HepG2 (cell line): ENCODE data around the gene ZCCHC24. TPM values are rescaled to one million over a fixed set of nuclear protein-coding genes. Genes with fewer than 3 reads are reported as not detected.

Source experiments
- ATF7-NPFF ChIP-seq: sonication (generic); formaldehyde crosslinking; IDR thresholded peaks from 2 replicates; pipeline ENCODE4 v1.8.1; 2023; ENCODE audit warnings: mild to moderate bottlenecking, low read depth, missing genetic modification reagents, moderate library complexity
- GATAD1 ChIP-seq: IDR thresholded peaks from 2 replicates; pipeline ENCODE4 v1.6.1; 2016; ENCODE audit warnings: missing genetic modification reagents, missing compliant biosample characterization
- MXI1 ChIP-seq: IDR thresholded peaks from 3 replicates; pipeline ENCODE4 v1.6.1; 2012; ENCODE audit warnings: low read depth, low read length, inconsistent platforms, borderline replicate concordance
- MYC ChIP-seq: sonication (generic); formaldehyde crosslinking; IDR thresholded peaks from 2 replicates; pipeline ENCODE4 v1.9.0; 2021; ENCODE audit warnings: missing genetic modification reagents, borderline replicate concordance
- NONO ChIP-seq, 2 experiments: fragments of 450-650 bp in 1 of 2; sonication (generic) in 1 of 2; formaldehyde crosslinking in 1 of 2; IDR thresholded peaks in 1 of 2; conservative IDR thresholded peaks in 1 of 2; 2 replicates each; pipeline versions ENCODE4 v1.6.1 to v1.8.0; 2017 to 2022; ENCODE audit warnings: mild to moderate bottlenecking in 1 of 2, missing genetic modification reagents in 1 of 2, moderate library complexity in 1 of 2
- RAD21 ChIP-seq: fragments of 450-650 bp; formaldehyde crosslinking; IDR thresholded peaks from 2 replicates; pipeline ENCODE4 v1.5.0; 2020; ENCODE audit warnings: mild to moderate bottlenecking
- RFXAP ChIP-seq: sonication (generic); formaldehyde crosslinking; IDR thresholded peaks from 2 replicates; pipeline ENCODE4 v1.4.0; 2020; ENCODE audit warnings: missing genetic modification reagents, borderline replicate concordance
- RNF2 ChIP-seq: fragments of 450-650 bp; conservative IDR thresholded peaks from 2 replicates; pipeline ENCODE4 v1.6.1; 2016; ENCODE audit warnings: low read depth
- SNAI1 ChIP-seq: sonication (generic); formaldehyde crosslinking; IDR thresholded peaks from 2 replicates; pipeline ENCODE4 v1.5.0; 2020; ENCODE audit warnings: mild to moderate bottlenecking, missing genetic modification reagents, borderline replicate concordance
- TFDP1 ChIP-seq: IDR thresholded peaks from 2 replicates; pipeline ENCODE4 v1.6.1; 2016; ENCODE audit warnings: missing compliant biosample characterization, missing genetic modification reagents, borderline replicate concordance
- ZFY ChIP-seq: sonication (generic); formaldehyde crosslinking; IDR thresholded peaks from 2 replicates; pipeline ENCODE4 v1.4.0; 2020; ENCODE audit warnings: missing genetic modification reagents
- ZNF12 ChIP-seq: sonication (generic); formaldehyde crosslinking; IDR thresholded peaks from 2 replicates; pipeline ENCODE4 v1.5.0; 2020; ENCODE audit warnings: missing genetic modification reagents
- ZNF136 ChIP-seq: sonication (generic); formaldehyde crosslinking; IDR thresholded peaks from 2 replicates; pipeline ENCODE4 v1.8.1; 2022; ENCODE audit warnings: low read depth, mild to moderate bottlenecking, moderate library complexity, missing genetic modification reagents
- ZNF563 ChIP-seq: sonication (generic); formaldehyde crosslinking; IDR thresholded peaks from 2 replicates; pipeline ENCODE4 v1.8.0; 2022; ENCODE audit warnings: mild to moderate bottlenecking, moderate library complexity, missing genetic modification reagents
- ZNF777 ChIP-seq: sonication (generic); formaldehyde crosslinking; IDR thresholded peaks from 2 replicates; pipeline ENCODE4 v1.4.0; 2020; ENCODE audit warnings: missing genetic modification reagents
- ZNF83 ChIP-seq: sonication (generic); formaldehyde crosslinking; IDR thresholded peaks from 2 replicates; pipeline ENCODE4 v1.4.0; 2020; ENCODE audit warnings: missing genetic modification reagents, mild to moderate bottlenecking, borderline replicate concordance
- polyA plus RNA-seq, 8 experiments: library from polyadenylated mRNA; depleted of rRNA in 3 of 8; stranded (reverse) in 7 of 8; unstranded in 1 of 8; fragments of >200 nt; fragmentation: Illumina TruSeq in 4 of 8; extraction: Trizol in 4 of 8; gene quantifications; 2 replicates each; pipeline versions ENCODE4 v1.2.1 to v1.2.3, GENCODE V29; 2011 to 2016; ENCODE audit warnings: low read depth in 4 of 8, missing spikeins in 1 of 8, mixed read lengths in 1 of 8; ENCODE audit not compliant: insufficient read depth in 1 of 8
- total RNA-seq, 5 experiments: library from RNA; depleted of rRNA; stranded (reverse); fragments of >200 nt; fragmentation: Illumina TruSeq; extraction: Trizol; gene quantifications; 2 replicates each; pipeline ENCODE4 v1.2.3, GENCODE V29; 2016; ENCODE audit warnings: low read depth in 1 of 5
- TF ChIP-seq, protein P1 (sequence below): sonication (generic); formaldehyde crosslinking; IDR thresholded peaks from 2 replicates; pipeline ENCODE4 v1.4.0; 2020; ENCODE audit warnings: mild to moderate bottlenecking, missing genetic modification reagents
- TF ChIP-seq, protein P2 (sequence below): fragments of 450-650 bp; IDR thresholded peaks from 2 replicates; pipeline ENCODE4 v1.6.1; 2017
- TF ChIP-seq, protein P3 (sequence below): sonication (generic); formaldehyde crosslinking; IDR thresholded peaks from 2 replicates; pipeline ENCODE4 v1.4.0; 2020; ENCODE audit warnings: missing genetic modification reagents
- TF ChIP-seq, protein P4 (sequence below): sonication (generic); formaldehyde crosslinking; IDR thresholded peaks from 2 replicates; pipeline ENCODE4 v1.4.0; 2020; ENCODE audit warnings: missing genetic modification reagents

Gene ZCCHC24
- total and polyA plus RNA-seq, 2 of the 13 experiments (the other 11 are each of a cell fraction or from before 2014, with no cell fraction given): 3.1 to 7.9 TPM

- TF ChIP-seq, protein P1, sequence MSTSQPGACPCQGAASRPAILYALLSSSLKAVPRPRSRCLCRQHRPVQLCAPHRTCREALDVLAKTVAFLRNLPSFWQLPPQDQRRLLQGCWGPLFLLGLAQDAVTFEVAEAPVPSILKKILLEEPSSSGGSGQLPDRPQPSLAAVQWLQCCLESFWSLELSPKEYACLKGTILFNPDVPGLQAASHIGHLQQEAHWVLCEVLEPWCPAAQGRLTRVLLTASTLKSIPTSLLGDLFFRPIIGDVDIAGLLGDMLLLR (CRISPR knock-in tag): peak; percentile 13; the same call in 1 of the 2 replicates
- TF ChIP-seq ZNF136 (no peak), GATAD1 (CRISPR knock-in tag) (peak; percentile 55), ZNF777 (CRISPR knock-in tag) (peak; percentile 75), TFDP1 (peak; percentile 86), RFXAP (CRISPR knock-in tag) (peak; percentile 76), NONO (IDR thresholded peaks at IDR 0.05) (no peak), NONO (CRISPR knock-in tag; conservative IDR thresholded peaks at IDR 0.05) (no peak), SNAI1 (CRISPR knock-in tag) (no peak), MXI1 (peak; percentile 13; the same call in 1 of the 3 replicates), ATF7-NPFF (CRISPR knock-in tag) (peak; percentile 88), RAD21 (peak; percentile 84), MYC (no peak; the same call in 1 of the 2 replicates), ZNF563 (CRISPR knock-in tag) (peak; percentile 58), ZNF83 (CRISPR knock-in tag) (no peak), RNF2 (peak; percentile 63; the same call in 1 of the 2 replicates), ZFY (peak; percentile 84), ZNF12 (CRISPR knock-in tag) (no peak)
- TF ChIP-seq, protein P2, sequence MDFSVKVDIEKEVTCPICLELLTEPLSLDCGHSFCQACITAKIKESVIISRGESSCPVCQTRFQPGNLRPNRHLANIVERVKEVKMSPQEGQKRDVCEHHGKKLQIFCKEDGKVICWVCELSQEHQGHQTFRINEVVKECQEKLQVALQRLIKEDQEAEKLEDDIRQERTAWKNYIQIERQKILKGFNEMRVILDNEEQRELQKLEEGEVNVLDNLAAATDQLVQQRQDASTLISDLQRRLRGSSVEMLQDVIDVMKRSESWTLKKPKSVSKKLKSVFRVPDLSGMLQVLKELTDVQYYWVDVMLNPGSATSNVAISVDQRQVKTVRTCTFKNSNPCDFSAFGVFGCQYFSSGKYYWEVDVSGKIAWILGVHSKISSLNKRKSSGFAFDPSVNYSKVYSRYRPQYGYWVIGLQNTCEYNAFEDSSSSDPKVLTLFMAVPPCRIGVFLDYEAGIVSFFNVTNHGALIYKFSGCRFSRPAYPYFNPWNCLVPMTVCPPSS: no peak
- TF ChIP-seq, protein P3, sequence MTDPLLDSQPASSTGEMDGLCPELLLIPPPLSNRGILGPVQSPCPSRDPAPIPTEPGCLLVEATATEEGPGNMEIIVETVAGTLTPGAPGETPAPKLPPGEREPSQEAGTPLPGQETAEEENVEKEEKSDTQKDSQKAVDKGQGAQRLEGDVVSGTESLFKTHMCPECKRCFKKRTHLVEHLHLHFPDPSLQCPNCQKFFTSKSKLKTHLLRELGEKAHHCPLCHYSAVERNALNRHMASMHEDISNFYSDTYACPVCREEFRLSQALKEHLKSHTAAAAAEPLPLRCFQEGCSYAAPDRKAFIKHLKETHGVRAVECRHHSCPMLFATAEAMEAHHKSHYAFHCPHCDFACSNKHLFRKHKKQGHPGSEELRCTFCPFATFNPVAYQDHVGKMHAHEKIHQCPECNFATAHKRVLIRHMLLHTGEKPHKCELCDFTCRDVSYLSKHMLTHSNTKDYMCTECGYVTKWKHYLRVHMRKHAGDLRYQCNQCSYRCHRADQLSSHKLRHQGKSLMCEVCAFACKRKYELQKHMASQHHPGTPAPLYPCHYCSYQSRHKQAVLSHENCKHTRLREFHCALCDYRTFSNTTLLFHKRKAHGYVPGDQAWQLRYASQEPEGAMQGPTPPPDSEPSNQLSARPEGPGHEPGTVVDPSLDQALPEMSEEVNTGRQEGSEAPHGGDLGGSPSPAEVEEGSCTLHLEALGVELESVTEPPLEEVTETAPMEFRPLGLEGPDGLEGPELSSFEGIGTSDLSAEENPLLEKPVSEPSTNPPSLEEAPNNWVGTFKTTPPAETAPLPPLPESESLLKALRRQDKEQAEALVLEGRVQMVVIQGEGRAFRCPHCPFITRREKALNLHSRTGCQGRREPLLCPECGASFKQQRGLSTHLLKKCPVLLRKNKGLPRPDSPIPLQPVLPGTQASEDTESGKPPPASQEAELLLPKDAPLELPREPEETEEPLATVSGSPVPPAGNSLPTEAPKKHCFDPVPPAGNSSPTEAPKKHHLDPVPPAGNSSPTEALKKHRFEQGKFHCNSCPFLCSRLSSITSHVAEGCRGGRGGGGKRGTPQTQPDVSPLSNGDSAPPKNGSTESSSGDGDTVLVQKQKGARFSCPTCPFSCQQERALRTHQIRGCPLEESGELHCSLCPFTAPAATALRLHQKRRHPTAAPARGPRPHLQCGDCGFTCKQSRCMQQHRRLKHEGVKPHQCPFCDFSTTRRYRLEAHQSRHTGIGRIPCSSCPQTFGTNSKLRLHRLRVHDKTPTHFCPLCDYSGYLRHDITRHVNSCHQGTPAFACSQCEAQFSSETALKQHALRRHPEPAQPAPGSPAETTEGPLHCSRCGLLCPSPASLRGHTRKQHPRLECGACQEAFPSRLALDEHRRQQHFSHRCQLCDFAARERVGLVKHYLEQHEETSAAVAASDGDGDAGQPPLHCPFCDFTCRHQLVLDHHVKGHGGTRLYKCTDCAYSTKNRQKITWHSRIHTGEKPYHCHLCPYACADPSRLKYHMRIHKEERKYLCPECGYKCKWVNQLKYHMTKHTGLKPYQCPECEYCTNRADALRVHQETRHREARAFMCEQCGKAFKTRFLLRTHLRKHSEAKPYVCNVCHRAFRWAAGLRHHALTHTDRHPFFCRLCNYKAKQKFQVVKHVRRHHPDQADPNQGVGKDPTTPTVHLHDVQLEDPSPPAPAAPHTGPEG (CRISPR knock-in tag): peak; percentile 93
- TF ChIP-seq, protein P4, sequence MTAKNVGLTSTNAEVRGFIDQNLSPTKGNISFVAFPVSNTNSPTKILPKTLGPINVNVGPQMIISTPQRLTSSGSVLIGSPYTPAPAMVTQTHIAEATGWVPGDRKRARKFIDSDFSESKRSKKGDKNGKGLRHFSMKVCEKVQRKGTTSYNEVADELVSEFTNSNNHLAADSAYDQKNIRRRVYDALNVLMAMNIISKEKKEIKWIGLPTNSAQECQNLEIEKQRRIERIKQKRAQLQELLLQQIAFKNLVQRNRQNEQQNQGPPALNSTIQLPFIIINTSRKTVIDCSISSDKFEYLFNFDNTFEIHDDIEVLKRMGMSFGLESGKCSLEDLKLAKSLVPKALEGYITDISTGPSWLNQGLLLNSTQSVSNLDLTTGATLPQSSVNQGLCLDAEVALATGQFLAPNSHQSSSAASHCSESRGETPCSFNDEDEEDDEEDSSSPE (CRISPR knock-in tag): peak; percentile 87
Observed at GRCh38 chr10:79347226-79347893, 98.1 kb downstream of the ZCCHC24 start, which contains the start of gene PPIF (continued).
